ENCODE measurements around the gene TTC17. TPM values are rescaled to one million over a fixed set of nuclear protein-coding genes. Genes with fewer than 3 reads are reported as not detected.

TTC17 gene
- total RNA-seq, 1 donor from 2014 or later = 58.5 TPM

- H3K27me3 ChIP-seq (ENCODE audit: control insufficient read depth, insufficient read depth, low read length) = no peaks in the 10 kb centered on the region
- no peak for TF ChIP-seq CTCF (IDR thresholded peaks at IDR 0.05; ENCODE audit: insufficient read depth, low read length, poor library complexity, severe bottlenecking)
- no peaks in the 10 kb centered on the region for H3K36me3 ChIP-seq (ENCODE audit: control insufficient read depth, insufficient read depth, low read length)
- no peak for DNase-seq (ENCODE audit: low read depth)
- H3K4me3 ChIP-seq (ENCODE audit: low read depth, low read length) = no peak overlapping the region
Measured at GRCh38 chr11:43376594-43376993, 17.9 kb downstream of the TTC17 start.

GRCh38 chr11:43377389-43377788 is 18.7 kb downstream of the TTC17 start:
- no peak for DNase-seq (ENCODE audit: low read depth)
- no peaks in the 10 kb centered on the region for H3K36me3 ChIP-seq (ENCODE audit: control insufficient read depth, insufficient read depth, low read length)
- H3K27me3 ChIP-seq (ENCODE audit: control insufficient read depth, insufficient read depth, low read length) = no peaks in the 10 kb centered on the region
- no peak for TF ChIP-seq CTCF (IDR thresholded peaks at IDR 0.05; ENCODE audit: insufficient read depth, low read length, poor library complexity, severe bottlenecking)
- no peak overlapping the region for H3K4me3 ChIP-seq (ENCODE audit: low read depth, low read length)

- Histone ChIP-seq H3K4me3 (ENCODE audit: low read depth, low read length) (no peak overlapping the region), H3K36me3 (ENCODE audit: control insufficient read depth, insufficient read depth, low read length) (no peaks in the 10 kb centered on the region), H3K27me3 (ENCODE audit: control insufficient read depth, insufficient read depth, low read length) (no peaks in the 10 kb centered on the region)
- no peak for TF ChIP-seq CTCF (IDR thresholded peaks at IDR 0.05; ENCODE audit: insufficient read depth, low read length, poor library complexity, severe bottlenecking)
- no peak for DNase-seq (ENCODE audit: low read depth)
Measured at GRCh38 chr11:43378897-43379296, 20.2 kb downstream of the TTC17 start.

GRCh38 chr11:43381802-43382201 is 23.1 kb downstream of the TTC17 start:
- Histone ChIP-seq H3K36me3 (ENCODE audit: control insufficient read depth, insufficient read depth, low read length) (no peaks in the 10 kb centered on the region), H3K4me3 (ENCODE audit: low read depth, low read length) (no peak overlapping the region), H3K27me3 (ENCODE audit: control insufficient read depth, insufficient read depth, low read length) (no peaks in the 10 kb centered on the region)
- no peak for DNase-seq (ENCODE audit: low read depth)
- TF ChIP-seq CTCF (IDR thresholded peaks at IDR 0.05; ENCODE audit: insufficient read depth, low read length, poor library complexity, severe bottlenecking) = no peak

- Histone ChIP-seq H3K4me3 (ENCODE audit: low read depth, low read length) (no peak overlapping the region), H3K36me3 (ENCODE audit: control insufficient read depth, insufficient read depth, low read length) (no peaks in the 10 kb centered on the region), H3K27me3 (ENCODE audit: control insufficient read depth, insufficient read depth, low read length) (no peaks in the 10 kb centered on the region)
- no peak for TF ChIP-seq CTCF (IDR thresholded peaks at IDR 0.05; ENCODE audit: insufficient read depth, low read length, poor library complexity, severe bottlenecking)
- DNase-seq (ENCODE audit: low read depth) = no peak
Measured at GRCh38 chr11:43382614-43383013, 23.9 kb downstream of the TTC17 start.

GRCh38 chr11:43384393-43384792 is 25.7 kb downstream of the TTC17 start:
- H3K4me3 ChIP-seq (ENCODE audit: low read depth, low read length) = no peak overlapping the region

More at GRCh38 chr11:43384393-43384792, 25.7 kb downstream of the TTC17 start:
- no peaks in the 10 kb centered on the region for H3K27me3 ChIP-seq (ENCODE audit: control insufficient read depth, insufficient read depth, low read length)
- DNase-seq (ENCODE audit: low read depth) = no peak
- no peaks in the 10 kb centered on the region for H3K36me3 ChIP-seq (ENCODE audit: control insufficient read depth, insufficient read depth, low read length)
- no peak for TF ChIP-seq CTCF (IDR thresholded peaks at IDR 0.05; ENCODE audit: insufficient read depth, low read length, poor library complexity, severe bottlenecking)
